Measurements from ENCODE around the gene PNKP.

The PNKP gene

DNA sequence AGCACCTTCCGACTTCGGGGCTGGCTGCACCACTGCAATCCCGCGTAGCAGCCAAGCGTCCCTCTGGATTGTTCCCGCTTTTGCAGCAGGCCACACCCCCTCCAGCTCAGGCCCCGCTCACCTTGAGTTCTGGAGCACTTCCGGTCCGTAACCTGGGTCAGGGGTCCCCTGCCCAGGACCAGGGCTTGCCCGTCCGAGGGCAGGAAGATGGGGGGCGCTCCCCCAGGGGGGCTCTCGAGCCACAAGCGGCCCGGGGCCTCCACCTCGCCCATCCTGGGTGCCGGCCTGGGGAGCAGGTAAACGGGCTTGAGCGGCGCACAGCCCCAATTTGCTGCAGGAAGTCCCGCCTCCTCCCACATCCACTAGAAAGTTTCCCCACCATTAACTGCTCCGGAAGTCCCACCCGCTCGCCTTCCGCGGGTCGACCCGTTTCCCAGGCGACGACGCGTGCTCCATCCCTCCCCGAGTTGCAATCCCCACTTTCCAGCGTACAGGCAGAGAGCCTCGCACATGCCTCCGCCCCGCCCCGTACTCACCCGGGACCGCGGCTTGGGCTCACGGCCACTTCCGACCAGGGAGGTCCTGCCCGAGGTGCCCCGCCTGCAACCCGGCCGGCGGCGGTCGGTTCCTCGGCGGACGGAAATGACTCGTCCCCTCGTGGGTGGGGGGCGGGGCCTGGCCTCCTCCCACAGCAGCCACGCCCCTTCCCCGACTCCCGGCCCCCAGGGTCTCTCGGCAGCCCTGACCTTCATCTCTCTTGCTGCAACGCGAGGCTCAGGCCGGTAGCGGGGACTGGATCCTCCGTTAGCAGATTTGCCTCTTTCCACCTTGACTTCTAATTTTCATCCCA, at the start of gene PNKP:
Gene PNKP, minus strand, starts transcription at position 644 of the 850 bp plus-strand sequence. Its CDS starts 372 bp downstream, at position 272.
- Mint-ChIP-seq H3K27me3 (ENCODE audit: low read depth) (no peaks in the 10 kb centered on the region), H3K36me3 (ENCODE audit: low read depth) (peaks cover 34% of the 10 kb centered on the region), H3K4me1 (ENCODE audit: low read depth) (peaks cover 31% of the 10 kb centered on the region), H3K4me3 (no peak within 1 kb of the TSS), H3K27ac (peak within 1 kb of the TSS; percentile 100), H3K9me3 (no peaks in the 10 kb centered on the region)
- peak; percentile 89 for DNase-seq (ENCODE audit: low spot score)

DNA sequence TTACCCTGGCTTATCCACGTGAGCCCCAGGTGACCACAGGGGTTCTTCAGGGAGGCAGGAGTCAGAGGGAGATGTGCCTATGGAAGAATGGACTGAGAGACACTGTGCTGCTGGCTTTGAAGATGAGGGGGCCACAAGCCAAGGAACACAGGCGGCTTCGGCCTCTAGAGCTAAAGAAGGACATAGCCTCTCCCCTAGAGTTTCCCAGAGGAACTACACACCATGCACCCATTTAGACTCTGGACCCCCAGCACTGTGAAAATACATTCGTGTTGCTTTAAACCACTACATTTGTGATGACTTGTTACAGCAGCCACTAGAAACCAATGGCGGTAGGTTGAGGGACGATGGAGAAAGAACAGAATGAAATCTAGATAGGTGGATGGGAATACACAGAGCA, 47.9 kb upstream of the PNKP start:
- Mint-ChIP-seq H3K27ac (no peak overlapping the region), H3K4me3 (no peak overlapping the region), H3K36me3 (ENCODE audit: low read depth) (peaks cover 58% of the 10 kb centered on the region), H3K9me3 (no peaks in the 10 kb centered on the region), H3K27me3 (ENCODE audit: low read depth) (no peaks in the 10 kb centered on the region), H3K4me1 (ENCODE audit: low read depth) (peaks cover 22% of the 10 kb centered on the region)
- DNase-seq (ENCODE audit: low spot score), result no peak

DNA sequence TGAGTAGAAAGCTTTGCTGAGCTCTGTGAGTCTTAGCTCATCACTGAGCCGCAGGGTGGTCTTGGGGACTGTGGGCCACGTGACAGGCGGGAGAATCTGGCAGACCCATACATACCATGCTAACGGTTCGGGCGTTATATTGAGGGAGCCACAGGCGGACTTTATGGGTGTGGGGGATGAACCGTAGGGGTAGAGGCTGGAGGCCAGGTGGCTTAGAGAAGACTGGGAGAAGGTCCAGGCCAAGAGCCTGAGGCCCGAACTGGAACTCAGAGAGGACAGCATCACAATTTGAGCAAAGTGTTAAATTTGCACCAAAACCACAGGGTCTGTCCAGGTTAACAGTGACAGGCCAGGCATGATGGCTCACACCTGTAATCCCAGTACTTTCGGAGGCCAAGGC, 46.3 kb upstream of the PNKP start:
- Mint-ChIP-seq H3K27me3 (ENCODE audit: low read depth) (no peaks in the 10 kb centered on the region), H3K27ac (no peak overlapping the region), H3K4me3 (no peak overlapping the region), H3K36me3 (ENCODE audit: low read depth) (peaks cover 58% of the 10 kb centered on the region), H3K4me1 (ENCODE audit: low read depth) (peaks cover 20% of the 10 kb centered on the region), H3K9me3 (no peaks in the 10 kb centered on the region)
- DNase-seq (ENCODE audit: low spot score), result no peak

DNA sequence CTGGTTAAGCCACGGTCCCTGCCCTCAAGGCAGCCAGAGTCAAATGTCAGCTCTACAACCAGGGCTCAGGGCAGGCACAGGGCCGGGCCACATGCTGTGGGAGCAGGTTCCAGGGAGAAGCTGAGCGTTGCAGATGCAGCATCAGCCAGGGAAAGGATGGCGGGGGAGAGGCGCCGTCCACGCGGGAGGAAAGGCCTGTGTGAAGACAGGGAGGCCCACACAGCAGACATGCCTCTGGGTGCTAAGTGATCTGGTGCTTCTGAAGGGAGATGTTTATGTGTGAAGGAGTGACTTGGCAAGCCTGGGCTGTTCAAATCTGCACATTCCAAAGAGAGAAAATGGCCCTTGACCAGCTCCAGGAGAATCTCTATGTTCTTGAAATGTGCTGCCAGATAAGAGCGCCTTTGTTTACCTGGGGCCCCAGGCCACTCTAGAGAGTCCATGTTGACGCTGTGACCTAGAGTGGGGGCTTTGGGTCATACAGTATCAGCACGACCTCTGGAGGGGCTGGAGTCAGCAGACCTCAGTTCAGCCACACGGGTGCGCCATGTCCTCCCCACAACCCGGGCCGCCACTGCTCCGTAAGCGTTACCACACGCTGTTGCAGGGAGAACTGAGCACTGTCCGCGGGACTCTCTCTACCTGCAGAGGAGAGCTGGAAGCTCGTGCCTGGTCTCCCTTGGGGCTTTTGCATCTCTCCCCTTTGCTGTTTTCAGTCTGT, 45.7 kb upstream of the PNKP start:
- Mint-ChIP-seq H3K36me3 (ENCODE audit: low read depth) (peaks cover 61% of the 10 kb centered on the region), H3K4me1 (ENCODE audit: low read depth) (peaks cover 20% of the 10 kb centered on the region)

DNA sequence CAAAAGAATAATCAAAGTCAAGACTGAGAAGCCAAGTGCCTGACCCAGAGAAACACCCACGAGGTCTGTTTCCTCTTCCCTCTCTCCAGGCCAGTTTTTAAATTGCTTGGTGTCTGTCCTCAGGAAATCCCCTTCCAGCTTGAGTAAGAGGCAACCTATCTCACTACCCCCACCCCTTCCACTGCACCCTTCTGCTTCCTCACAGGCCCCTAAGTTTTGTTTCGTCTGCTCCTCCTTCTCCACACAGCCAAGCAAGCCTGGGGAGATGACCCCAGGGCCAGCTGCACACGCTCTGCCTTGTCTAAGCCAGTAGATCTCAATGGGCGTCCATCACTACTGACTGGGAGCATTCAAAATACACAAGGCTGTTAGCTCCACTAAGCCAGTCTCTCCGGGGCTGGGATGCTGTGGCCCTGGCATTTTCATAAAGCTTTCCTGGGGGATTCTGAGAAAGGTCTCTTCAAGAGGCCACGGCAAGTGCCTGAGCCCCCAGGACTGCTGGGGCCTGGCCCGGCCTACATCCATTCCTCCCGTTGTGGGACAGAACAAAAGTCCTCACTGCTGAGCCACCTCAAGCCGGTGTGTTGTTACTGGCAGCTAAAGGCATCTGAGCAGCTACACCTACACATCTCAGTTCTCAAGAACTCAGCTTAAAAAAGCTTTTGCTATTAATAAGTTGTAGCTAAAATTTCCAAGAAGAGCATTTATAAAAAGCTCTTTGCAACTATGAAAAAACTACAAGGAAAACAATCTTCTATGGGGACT, 44.2 kb upstream of the PNKP start:
- Mint-ChIP-seq H3K9me3 (no peaks in the 10 kb centered on the region), H3K27ac (peak overlapping the region; percentile 63), H3K4me3 (peak overlapping the region; percentile 21), H3K4me1 (ENCODE audit: low read depth) (peaks cover 21% of the 10 kb centered on the region), H3K27me3 (ENCODE audit: low read depth) (no peaks in the 10 kb centered on the region), H3K36me3 (ENCODE audit: low read depth) (peaks cover 55% of the 10 kb centered on the region)
- peak; percentile 44 for DNase-seq (ENCODE audit: low spot score)

More for the DNA sequence above, 45.7 kb upstream of the PNKP start:
- Mint-ChIP-seq H3K27me3 (ENCODE audit: low read depth) (no peaks in the 10 kb centered on the region), H3K9me3 (no peaks in the 10 kb centered on the region), H3K27ac (no peak overlapping the region), H3K4me3 (no peak overlapping the region)
- no peak for DNase-seq (ENCODE audit: low spot score)

DNA sequence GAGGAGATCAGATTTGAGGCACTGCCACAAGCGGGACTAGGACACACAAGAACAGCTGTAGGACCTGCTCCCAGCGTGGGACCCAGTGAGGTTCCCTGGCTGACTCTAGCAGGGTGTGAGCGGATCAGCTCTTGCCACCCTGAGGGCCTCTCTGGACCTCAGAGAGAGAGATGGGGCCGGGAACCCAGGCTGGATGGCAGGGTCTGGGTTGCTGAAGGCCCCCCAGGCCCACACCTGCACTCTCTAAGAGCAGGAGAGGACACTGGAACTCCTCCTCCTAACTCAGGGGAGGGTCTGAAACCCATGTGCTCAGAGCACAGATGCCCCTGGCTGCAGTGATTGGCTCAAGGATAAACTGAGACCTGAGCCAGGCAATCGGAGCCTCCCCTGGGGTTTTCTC, 42.8 kb upstream of the PNKP start:
- DNase-seq (ENCODE audit: low spot score), result no peak
- H3K36me3 Mint-ChIP-seq (ENCODE audit: low read depth), result peaks cover 57% of the 10 kb centered on the region
- no peaks in the 10 kb centered on the region for H3K27me3 Mint-ChIP-seq (ENCODE audit: low read depth)
- no peaks in the 10 kb centered on the region for H3K9me3 Mint-ChIP-seq
- no peak overlapping the region for H3K4me3 Mint-ChIP-seq
- peaks cover 24% of the 10 kb centered on the region for H3K4me1 Mint-ChIP-seq (ENCODE audit: low read depth)
- H3K27ac Mint-ChIP-seq, result no peak overlapping the region

DNA sequence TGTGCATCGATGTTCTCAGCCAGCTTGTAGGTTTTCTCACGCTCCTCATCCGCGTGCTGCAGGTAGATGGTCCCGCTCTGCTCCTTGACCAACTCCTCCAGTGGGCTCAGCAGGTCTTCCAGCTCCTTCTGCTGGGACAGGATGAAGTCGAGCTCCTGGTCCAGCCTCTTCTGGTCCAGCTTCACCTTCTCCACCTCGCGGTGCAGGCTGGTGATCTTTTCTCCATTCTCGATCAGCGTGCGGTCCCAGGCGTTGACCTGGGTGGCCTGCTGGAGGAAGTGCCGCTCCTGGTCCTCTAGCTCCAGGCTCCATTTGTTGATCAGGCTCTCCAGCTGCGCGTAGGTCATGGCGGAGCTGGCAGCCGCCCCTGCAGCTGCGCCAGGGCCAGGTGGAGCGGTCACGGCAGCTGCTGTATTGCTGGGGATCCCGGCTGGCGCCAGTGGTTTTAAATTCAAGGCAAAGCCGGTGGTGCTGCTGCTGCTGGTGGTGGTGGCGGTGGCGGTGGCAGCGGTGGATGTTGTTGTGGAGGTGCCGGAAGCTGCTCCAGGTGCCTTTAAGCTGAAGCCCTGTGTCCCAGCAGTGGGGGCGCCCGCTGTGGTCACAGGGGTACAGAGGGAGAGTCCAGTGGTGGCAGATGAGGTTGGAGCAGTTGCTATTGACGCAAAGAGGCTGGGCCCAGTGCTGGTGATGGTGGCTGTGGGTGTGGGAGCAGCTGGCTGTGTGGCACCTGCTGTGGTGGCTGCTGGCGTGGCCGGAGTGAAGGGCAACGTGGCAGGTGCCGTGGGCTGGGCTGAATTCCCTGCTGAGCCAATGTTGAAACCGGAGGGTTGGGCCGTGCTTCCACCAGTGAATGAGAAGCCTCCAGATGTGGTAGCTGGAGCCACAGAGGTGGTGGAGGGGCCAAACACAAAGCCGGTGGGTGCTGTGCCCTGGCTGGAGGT, 41.4 kb upstream of the PNKP start:
- Mint-ChIP-seq H3K4me3 (no peak overlapping the region), H3K4me1 (ENCODE audit: low read depth) (peaks cover 24% of the 10 kb centered on the region), H3K27ac (no peak overlapping the region), H3K27me3 (ENCODE audit: low read depth) (no peaks in the 10 kb centered on the region), H3K36me3 (ENCODE audit: low read depth) (peaks cover 46% of the 10 kb centered on the region), H3K9me3 (no peaks in the 10 kb centered on the region)
- DNase-seq (ENCODE audit: low spot score), result no peak

DNA sequence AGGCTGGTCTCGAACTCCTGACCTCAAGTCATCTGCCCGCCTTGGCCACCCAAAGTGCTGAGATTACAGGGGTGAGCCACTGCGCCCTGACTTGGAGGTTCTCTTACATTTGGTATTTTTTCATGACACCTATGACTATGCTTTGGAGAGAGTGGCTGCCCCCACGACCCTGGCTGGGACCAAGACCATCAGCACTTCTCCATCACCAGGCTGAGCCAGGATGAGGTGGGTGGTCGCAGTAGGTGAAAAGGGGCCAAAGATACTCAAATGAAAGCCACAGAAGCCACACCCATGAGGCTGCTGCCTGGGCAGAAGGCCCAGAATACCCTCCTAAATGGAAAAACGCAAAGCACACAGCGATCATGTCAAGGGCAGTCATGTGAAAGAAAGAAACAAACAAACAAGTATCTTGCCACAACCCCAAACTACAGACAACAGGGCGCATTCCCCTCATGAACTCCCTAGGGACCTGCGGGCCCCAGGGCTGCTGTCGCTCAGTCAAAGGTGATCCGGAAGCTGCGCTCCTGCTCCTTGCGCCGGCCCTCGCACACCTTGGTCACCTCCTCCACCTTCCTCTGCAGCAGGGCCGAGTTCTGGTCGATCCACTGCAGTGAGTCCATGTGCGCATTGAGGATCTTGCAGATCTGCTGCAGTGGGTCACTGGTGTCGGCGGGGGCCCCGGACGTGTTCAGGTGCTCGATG, 40.5 kb upstream of the PNKP start:
- no peaks in the 10 kb centered on the region for H3K9me3 Mint-ChIP-seq

DNA sequence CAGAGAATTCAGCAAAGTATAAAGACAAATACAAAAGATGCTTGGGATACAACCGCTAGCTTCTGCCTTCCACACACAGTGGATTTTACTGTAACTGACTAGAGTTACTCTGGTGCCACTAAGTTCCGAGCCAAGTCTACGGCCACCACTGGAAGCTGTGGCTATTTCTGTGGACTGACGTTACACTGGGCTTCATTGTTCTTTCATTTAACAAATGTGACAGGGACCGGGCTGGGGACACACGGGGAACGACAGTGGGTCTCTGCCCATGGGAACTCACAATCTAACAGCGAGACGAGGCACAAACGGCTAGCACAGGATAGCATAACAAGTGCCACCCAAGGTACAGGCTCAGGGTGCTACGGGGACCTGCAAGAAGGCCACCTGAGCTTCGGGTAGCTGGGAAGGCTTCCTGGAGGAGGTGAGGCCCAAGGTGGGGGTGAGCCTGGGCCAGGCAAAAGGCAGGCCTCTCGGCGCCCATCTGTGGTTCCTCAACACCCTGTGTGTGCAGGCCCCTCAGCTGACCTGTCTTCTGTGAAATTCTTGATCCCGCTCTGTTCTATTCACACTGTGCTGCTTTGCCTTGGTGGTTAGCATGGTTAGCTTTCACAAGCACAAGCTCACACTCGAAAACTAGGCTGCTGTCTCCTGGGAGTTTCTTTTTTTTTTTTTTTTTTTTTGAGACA, 39.6 kb upstream of the PNKP start:
- Mint-ChIP-seq H3K27ac (no peak overlapping the region), H3K4me3 (no peak overlapping the region), H3K36me3 (ENCODE audit: low read depth) (peaks cover 31% of the 10 kb centered on the region), H3K27me3 (ENCODE audit: low read depth) (no peaks in the 10 kb centered on the region), H3K9me3 (no peaks in the 10 kb centered on the region), H3K4me1 (ENCODE audit: low read depth) (peaks cover 13% of the 10 kb centered on the region)
- no peak for DNase-seq (ENCODE audit: low spot score)

More for the DNA sequence above, 40.5 kb upstream of the PNKP start:
- peaks cover 19% of the 10 kb centered on the region for H3K4me1 Mint-ChIP-seq (ENCODE audit: low read depth)
- peak overlapping the region; percentile 15 for H3K27ac Mint-ChIP-seq
- DNase-seq (ENCODE audit: low spot score), result no peak
- H3K36me3 Mint-ChIP-seq (ENCODE audit: low read depth), result peaks cover 37% of the 10 kb centered on the region
- no peaks in the 10 kb centered on the region for H3K27me3 Mint-ChIP-seq (ENCODE audit: low read depth)
- no peak overlapping the region for H3K4me3 Mint-ChIP-seq

DNA sequence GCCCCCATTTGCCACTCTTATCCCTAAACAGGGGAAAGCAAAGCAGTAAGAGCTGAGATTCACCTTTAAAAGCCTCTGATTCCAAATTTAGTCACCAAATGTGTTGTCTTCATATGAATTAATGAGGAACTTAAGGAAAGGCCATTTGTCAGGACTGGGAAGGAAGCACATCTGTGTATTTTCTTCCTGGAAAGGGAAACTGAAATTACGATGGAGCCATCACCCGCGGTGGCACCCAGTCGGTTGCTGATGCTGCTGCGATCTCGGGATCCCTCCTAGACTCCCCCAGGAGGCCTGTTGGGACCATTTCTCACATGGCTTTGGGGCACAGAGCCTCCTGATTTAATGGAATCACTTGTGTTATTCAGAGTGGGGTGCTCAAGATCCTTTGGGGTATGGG, 36.8 kb upstream of the PNKP start:
- Mint-ChIP-seq H3K27ac (no peak overlapping the region), H3K4me3 (no peak overlapping the region)

DNA sequence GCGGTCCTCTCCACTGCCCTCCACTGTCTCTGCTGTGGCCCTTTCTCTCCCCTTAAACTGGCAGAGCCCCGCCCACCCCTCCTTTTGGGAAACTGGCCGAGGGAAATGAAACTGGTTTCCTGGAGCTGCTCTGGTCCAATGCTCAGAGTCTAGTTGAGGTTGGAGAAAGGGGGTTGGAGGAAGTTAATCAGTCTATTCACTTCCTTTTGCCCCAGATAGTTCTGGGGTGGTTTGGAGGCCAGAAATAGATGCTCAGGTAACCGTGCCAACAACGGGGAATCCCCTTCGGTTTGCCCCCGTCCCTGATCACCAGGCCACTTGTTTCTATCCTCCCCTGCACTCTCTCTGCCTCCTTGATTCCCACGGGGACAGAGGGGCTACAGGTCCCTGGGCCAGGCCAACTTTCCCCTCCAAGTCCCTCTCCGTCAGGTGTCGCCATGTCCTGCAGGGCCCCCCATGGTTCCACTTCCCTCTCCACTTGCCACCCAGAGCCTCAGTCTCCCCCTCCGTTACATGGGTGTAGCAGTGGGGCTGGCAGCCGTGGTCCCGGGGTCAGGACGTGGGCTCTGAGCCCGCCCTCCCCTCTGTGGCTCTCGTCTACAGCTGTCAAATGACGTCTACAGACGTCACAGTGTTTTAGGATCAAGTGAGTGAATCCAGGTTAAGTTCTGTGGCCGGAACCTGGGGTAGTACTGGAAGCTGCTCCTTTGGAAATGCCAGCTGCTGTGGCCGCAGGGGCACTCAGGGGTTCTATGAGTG, 29.7 kb upstream of the PNKP start, which contains the start of gene IL4I1:
Gene IL4I1, minus strand, starts transcription at position 25 of the 759 bp plus-strand sequence. CDS start 727 bp downstream, outside the sequence.
- H3K4me3 Mint-ChIP-seq, result peak within 1 kb of the TSS; percentile 81
- peak; percentile 68 for DNase-seq (ENCODE audit: low spot score)
- H3K27ac Mint-ChIP-seq, result peak within 1 kb of the TSS; percentile 98
- no peaks in the 10 kb centered on the region for H3K36me3 Mint-ChIP-seq (ENCODE audit: low read depth)
- H3K9me3 Mint-ChIP-seq, result no peaks in the 10 kb centered on the region
- H3K27me3 Mint-ChIP-seq (ENCODE audit: low read depth), result no peaks in the 10 kb centered on the region
- H3K4me1 Mint-ChIP-seq (ENCODE audit: low read depth), result peaks cover 18% of the 10 kb centered on the region

More for the DNA sequence above, 36.8 kb upstream of the PNKP start:
- H3K36me3 Mint-ChIP-seq (ENCODE audit: low read depth), result peaks cover 20% of the 10 kb centered on the region
- H3K27me3 Mint-ChIP-seq (ENCODE audit: low read depth), result no peaks in the 10 kb centered on the region
- peaks cover 5% of the 10 kb centered on the region for H3K4me1 Mint-ChIP-seq (ENCODE audit: low read depth)
- no peak for DNase-seq (ENCODE audit: low spot score)
- no peaks in the 10 kb centered on the region for H3K9me3 Mint-ChIP-seq
